BJ (cell line): Measurements from ENCODE around the gene RAPGEF6. TPM values are rescaled to one million over a fixed set of nuclear protein-coding genes. Genes with fewer than 3 reads are reported as not detected.
A peak's percentile ranks its signal among the peaks of the same experiment; 100 is the strongest.
"Not testable (repeated sequence)": the region's sequence is repeated elsewhere in the genome, so short reads cannot be mapped to it uniquely, and the experiment has no call there.

Experiments
- CTCF ChIA-PET: fragments of 350-600 bp; formaldehyde crosslinking; extraction: SDS; loops from one replicate; lab custom pipeline; 2021; ENCODE audit warnings: antibody characterized with exemption, inconsistent platforms; lab: Yijun Ruan, JAX
- POLR2A ChIA-PET: fragments of 300-600 bp; sonication (Branson Sonifier 250); formaldehyde crosslinking; extraction: SDS; loops from one replicate; lab custom pipeline; 2021; ENCODE audit warnings: antibody characterized with exemption; lab: Charles Lee
- DNase-seq: peaks from one replicate; pipeline ENCODE4 v3.0.0-alpha.2; 2011; ENCODE audit warnings: low read depth
- H3K27me3 ChIP-seq: 2 replicates; pipeline ENCODE4 v1.6.0; 2011; ENCODE audit warnings: low read length; ENCODE audit not compliant: control insufficient read depth, insufficient read depth
- H3K36me3 ChIP-seq: 2 replicates; pipeline ENCODE4 v1.5.1; 2011; ENCODE audit warnings: low read length; ENCODE audit not compliant: control insufficient read depth, insufficient read depth
- H3K4me3 ChIP-seq: 2 replicates; pipeline ENCODE4 v1.5.1; 2011; ENCODE audit warnings: low read depth, mild to moderate bottlenecking, control low read depth, low read length
- CTCF ChIP-seq: IDR thresholded peaks from 2 replicates; pipeline ENCODE4 v1.5.1; 2011; ENCODE audit warnings: low read depth, mild to moderate bottlenecking, control low read depth, inconsistent platforms, low read length, moderate library complexity; ENCODE audit not compliant: insufficient read depth
- polyA plus RNA-seq: library from polyadenylated mRNA; depleted of rRNA; stranded (reverse); fragments of >200 nt; gene quantifications from 2 replicates; pipeline ENCODE4 v1.2.3, GENCODE V29; 2011

The RAPGEF6 gene
- polyA plus RNA-seq, 1 experiment: 6.2 TPM

GRCh38 chr5:131679911-131680310 is 44.9 kb upstream of the RAPGEF6 start:
- CTCF ChIA-PET: interaction anchor here (0.9 to 1.6 kb wide), 3 partner anchors 11 to 90 kb away, joined by 3 read pairs; no protein-coding TSS in a partner anchor
- Histone ChIP-seq H3K27me3 (no peaks in the 10 kb centered on the region), H3K4me3 (no peak overlapping the region), H3K36me3 (no peaks in the 10 kb centered on the region)
- DNase-seq: peak; percentile 68
- POLR2A ChIA-PET: no interaction called here
- TF ChIP-seq CTCF: no peak

DNA sequence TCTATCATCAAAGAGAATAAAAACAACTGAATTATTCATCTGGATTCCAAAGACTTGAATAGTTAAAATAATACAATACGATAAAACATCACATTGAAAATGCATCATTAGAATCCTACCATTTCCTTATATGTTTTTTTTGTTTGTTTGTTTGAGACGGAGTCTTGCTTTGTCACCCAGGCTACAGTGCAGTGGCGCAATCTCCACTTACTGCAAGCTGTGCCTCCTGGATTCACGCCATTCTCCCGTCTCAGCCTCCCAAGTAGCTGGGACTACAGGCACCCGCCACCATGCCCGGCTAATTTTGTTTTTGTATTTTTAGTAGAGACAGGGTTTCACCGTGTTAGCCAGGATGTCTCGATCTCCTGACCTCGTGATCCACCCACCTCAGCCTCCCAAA is 43.2 kb upstream of the RAPGEF6 start:
- POLR2A ChIA-PET, CTCF ChIA-PET, H3K27me3 ChIP-seq, DNase-seq, H3K36me3 ChIP-seq, H3K4me3 ChIP-seq: not testable (repeated sequence)

DNA sequence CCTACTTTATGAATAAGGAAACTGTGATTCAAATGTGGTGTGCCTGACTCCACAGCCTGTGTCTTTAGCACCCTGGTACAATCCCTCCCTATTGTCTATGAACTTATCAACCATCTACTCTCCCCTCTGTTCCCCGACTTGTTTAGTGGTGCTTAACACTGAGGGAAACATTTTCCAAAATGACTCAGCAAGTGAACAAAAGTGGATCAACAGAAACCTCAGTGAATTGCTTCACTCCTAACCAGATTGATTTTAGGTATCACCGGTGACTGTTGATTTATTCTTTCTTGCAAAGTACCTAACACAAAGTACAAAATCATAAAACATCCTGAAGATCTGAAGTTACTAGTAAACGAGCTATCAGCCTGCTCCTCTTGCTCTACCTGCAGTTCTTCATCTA is 42.1 kb upstream of the RAPGEF6 start:
- H3K36me3 ChIP-seq: 0 out of 2 replicates have a peak, but pooled peaks cover 1% of the 10 kb centered on the region
- no peak for DNase-seq
- ChIA-PET CTCF (no interaction called here), POLR2A (no interaction called here)
- H3K4me3 ChIP-seq: no peak overlapping the region
- H3K27me3 ChIP-seq: no peaks in the 10 kb centered on the region
- TF ChIP-seq CTCF: no peak

- ChIA-PET CTCF (interaction anchor here (1.8 kb wide), 1 partner anchor 83 kb away, joined by 8 read pairs; no protein-coding TSS in a partner anchor), POLR2A (interaction anchor here (0.7 kb wide), 1 partner anchor 13 kb away, joined by 3 read pairs; no protein-coding TSS in a partner anchor)
- H3K36me3 ChIP-seq: 0 out of 2 replicates have a peak, but pooled peaks cover 1% of the 10 kb centered on the region
- no peak for DNase-seq
- H3K4me3 ChIP-seq: no peak overlapping the region
- TF ChIP-seq CTCF: no peak
- no peaks in the 10 kb centered on the region for H3K27me3 ChIP-seq
Observed at GRCh38 chr5:131672776-131673175, 37.7 kb upstream of the RAPGEF6 start.

- no peak for TF ChIP-seq CTCF
- peak; percentile 92 for DNase-seq
- Histone ChIP-seq H3K27me3 (no peaks in the 10 kb centered on the region), H3K36me3 (0 out of 2 replicates have a peak, but pooled peaks cover 1% of the 10 kb centered on the region), H3K4me3 (no peak overlapping the region)
- ChIA-PET CTCF (interaction anchor here (0.7 to 1.8 kb wide), 2 partner anchors 18 to 83 kb away, joined by 3 to 8 read pairs; no protein-coding TSS in a partner anchor), POLR2A (interaction anchor here (0.7 kb wide), 1 partner anchor 13 kb away, joined by 3 read pairs; no protein-coding TSS in a partner anchor)
Observed at GRCh38 chr5:131671994-131672655, 37.1 kb upstream of the RAPGEF6 start.
